Mesenchymal stem cell (in vitro differentiated cells and primary cell): Measurements from ENCODE around the gene GABRG3.

Experiments
- DNase-seq: peaks from one replicate; pipeline ENCODE4 v3.0.0-alpha.2; 2013
- H2AFZ ChIP-seq: one replicate; pipeline ENCODE4 v1.6.1; 2013; ENCODE audit warnings: low read depth, mild to moderate bottlenecking, control low read depth, inconsistent platforms, low read length, moderate library complexity
- H2AK5ac ChIP-seq: 2 replicates; pipeline ENCODE4 v1.6.1; 2013; ENCODE audit warnings: low read length, moderate library complexity, mild to moderate bottlenecking, inconsistent platforms; ENCODE audit not compliant: severe bottlenecking
- H2BK120ac ChIP-seq: one replicate; pipeline ENCODE4 v1.6.1; 2013; ENCODE audit warnings: low read depth, mild to moderate bottlenecking, inconsistent platforms, low read length, moderate library complexity
- H2BK12ac ChIP-seq, 2 experiments: one replicate each; pipeline ENCODE4 v1.6.1; 2013; ENCODE audit warnings: inconsistent platforms in 2 of 2, low read length in 2 of 2, mild to moderate bottlenecking in 2 of 2, moderate library complexity in 2 of 2, control low read depth in 1 of 2
- H2BK15ac ChIP-seq: one replicate; pipeline ENCODE4 v1.6.1; 2013; ENCODE audit warnings: mild to moderate bottlenecking, low read depth, inconsistent platforms; ENCODE audit not compliant: poor library complexity, severe bottlenecking
- H2BK5ac ChIP-seq: 2 replicates; pipeline ENCODE4 v1.6.1; 2013; ENCODE audit warnings: low read depth, mild to moderate bottlenecking, low read length, control low read depth, inconsistent platforms; ENCODE audit not compliant: poor library complexity, severe bottlenecking
- H3K14ac ChIP-seq, 2 experiments: one replicate each; pipeline ENCODE4 v1.6.1; 2013; ENCODE audit warnings: inconsistent platforms in 2 of 2, low read length in 2 of 2, control low read depth in 1 of 2, mild to moderate bottlenecking in 1 of 2, moderate library complexity in 1 of 2
- H3K18ac ChIP-seq, 2 experiments: one replicate each; pipeline ENCODE4 v1.6.1; 2013; ENCODE audit warnings: inconsistent platforms in 2 of 2, low read length in 2 of 2, control low read depth in 1 of 2, low read depth in 1 of 2, mild to moderate bottlenecking in 1 of 2
- H3K23ac ChIP-seq, 2 experiments: one replicate each; pipeline ENCODE4 v1.6.1; 2013; ENCODE audit warnings: inconsistent platforms in 2 of 2, low read length in 2 of 2, mild to moderate bottlenecking in 2 of 2, moderate library complexity in 2 of 2, control low read depth in 1 of 2
- H3K27ac ChIP-seq: 2 replicates; pipeline ENCODE4 v1.5.1; 2013; ENCODE audit warnings: mild to moderate bottlenecking, moderate library complexity, low read length, control low read depth, inconsistent platforms; ENCODE audit not compliant: poor library complexity, severe bottlenecking
- H3K27me3 ChIP-seq, 2 experiments: 2 replicates each; pipeline versions ENCODE4 v1.6.1 to v1.7.0; 2013; ENCODE audit warnings: low read length in 2 of 2, mild to moderate bottlenecking in 2 of 2, moderate library complexity in 2 of 2, control low read depth in 1 of 2, inconsistent platforms in 1 of 2; ENCODE audit not compliant: control insufficient read depth in 1 of 2, insufficient read depth in 1 of 2
- H3K36me3 ChIP-seq, 2 experiments: 2 replicates each; pipeline versions ENCODE4 v1.6.1 to v1.7.0; 2013; ENCODE audit warnings: low read length in 2 of 2, control low read depth in 1 of 2, inconsistent platforms in 1 of 2, low read depth in 1 of 2, mild to moderate bottlenecking in 1 of 2; ENCODE audit not compliant: insufficient read depth in 2 of 2, control insufficient read depth in 1 of 2
- H3K4ac ChIP-seq, 2 experiments: one replicate each; pipeline ENCODE4 v1.6.1; 2013; ENCODE audit warnings: inconsistent platforms in 2 of 2, low read length in 2 of 2, mild to moderate bottlenecking in 2 of 2, moderate library complexity in 2 of 2, control low read depth in 1 of 2, low read depth in 1 of 2
- H3K4me1 ChIP-seq: 2 replicates; pipeline ENCODE4 v1.6.1; 2013; ENCODE audit warnings: low read depth, low read length, control low read depth; ENCODE audit not compliant: control insufficient read depth, insufficient read depth
- H3K4me2 ChIP-seq: 2 replicates; pipeline ENCODE4 v1.6.1; 2013; ENCODE audit warnings: low read length, mild to moderate bottlenecking, inconsistent platforms; ENCODE audit not compliant: poor library complexity, severe bottlenecking
- H3K4me3 ChIP-seq, 2 experiments: 2 replicates each; pipeline versions ENCODE4 v1.5.1 to v1.7.0; 2013; ENCODE audit warnings: low read length in 2 of 2, mild to moderate bottlenecking in 2 of 2, control low read depth in 1 of 2, low read depth in 1 of 2; ENCODE audit not compliant: insufficient read depth in 1 of 2
- H3K79me1 ChIP-seq: replicated peaks from 2 replicates; pipeline ENCODE4 v1.6.1; 2013; ENCODE audit warnings: mild to moderate bottlenecking, control low read depth, low read length, inconsistent platforms; ENCODE audit not compliant: poor library complexity, severe bottlenecking
- H3K9ac ChIP-seq: 2 replicates; pipeline ENCODE4 v1.7.0; 2013; ENCODE audit warnings: mild to moderate bottlenecking, low read length, moderate library complexity
- H3K9me3 ChIP-seq: 2 replicates; pipeline ENCODE4 v1.7.0; 2013; ENCODE audit warnings: mild to moderate bottlenecking, low read length; ENCODE audit not compliant: control insufficient read depth
- H4K8ac ChIP-seq: one replicate; pipeline ENCODE4 v1.6.1; 2013; ENCODE audit warnings: inconsistent platforms, mild to moderate bottlenecking, low read length, moderate library complexity
- H4K91ac ChIP-seq: one replicate; pipeline ENCODE4 v1.6.1; 2013; ENCODE audit warnings: mild to moderate bottlenecking, low read length, inconsistent platforms
- WGBS: methylation state at CpG from one replicate; pipeline ENCODE4 v1.1.7; 2013; ENCODE audit warnings: mixed read lengths; 5-methylcytosine and 5-hydroxymethylcytosine counted together

Gene GABRG3

GRCh38 chr15:27438403-27439375 lies 467.7 kb downstream of the GABRG3 start:
- H2BK120ac ChIP-seq = no peak overlapping the region
- H3K4me2 ChIP-seq = no peak overlapping the region
- H3K4me1 ChIP-seq = no peaks in the 10 kb centered on the region
- WGBS = 70% methylated on average over 13 of the region's 15 CpGs
- H3K27ac ChIP-seq = no peak overlapping the region
- no peak for DNase-seq
- no peak overlapping the region for H2AK5ac ChIP-seq
- no peaks in the 10 kb centered on the region for H3K79me1 ChIP-seq
- no peak overlapping the region for H3K9ac ChIP-seq
- H4K91ac ChIP-seq = no peak overlapping the region
- H2BK5ac ChIP-seq = no peak overlapping the region
- no peaks in the 10 kb centered on the region for H3K27me3 ChIP-seq
- H2BK15ac ChIP-seq = no peak overlapping the region
- no peak overlapping the region for H3K14ac ChIP-seq
- H3K4me3 ChIP-seq = no peak overlapping the region
- H3K9me3 ChIP-seq = no peaks in the 10 kb centered on the region
- H2BK12ac ChIP-seq = no peak overlapping the region
- no peak overlapping the region for H4K8ac ChIP-seq
- no peaks in the 10 kb centered on the region for H3K36me3 ChIP-seq
- no peak overlapping the region for H3K4ac ChIP-seq
- H3K23ac ChIP-seq = no peak overlapping the region
- no peak overlapping the region for H3K18ac ChIP-seq
- no peak overlapping the region for H2AFZ ChIP-seq

- H4K91ac ChIP-seq = no peak overlapping the region
- H2BK15ac ChIP-seq = no peak overlapping the region
- H3K4me2 ChIP-seq = no peak overlapping the region
- H2BK12ac ChIP-seq = no peak overlapping the region
- no peaks in the 10 kb centered on the region for H3K4me1 ChIP-seq
- no peak overlapping the region for H2AK5ac ChIP-seq
- H3K27me3 ChIP-seq = no peaks in the 10 kb centered on the region
- 39% methylated on average over 2 of the region's 2 CpGs for WGBS
- H2BK5ac ChIP-seq = no peak overlapping the region
- no peaks in the 10 kb centered on the region for H3K79me1 ChIP-seq
- DNase-seq = no peak
- no peak overlapping the region for H3K9ac ChIP-seq
- H4K8ac ChIP-seq = no peak overlapping the region
- H3K27ac ChIP-seq = no peak overlapping the region
- no peak overlapping the region for H3K18ac ChIP-seq
- no peaks in the 10 kb centered on the region for H3K36me3 ChIP-seq
- no peak overlapping the region for H3K14ac ChIP-seq
- no peak overlapping the region for H3K4me3 ChIP-seq
- H2BK120ac ChIP-seq = no peak overlapping the region
- no peak overlapping the region for H3K23ac ChIP-seq
- no peak overlapping the region for H2AFZ ChIP-seq
- no peaks in the 10 kb centered on the region for H3K9me3 ChIP-seq
- no peak overlapping the region for H3K4ac ChIP-seq
These were observed 470.1 kb downstream of the GABRG3 start for GRCh38 chr15:27441120-27441519.

- Histone ChIP-seq H3K14ac (no peak overlapping the region), H2BK15ac (no peak overlapping the region), H2AK5ac (no peak overlapping the region), H2AFZ (no peak overlapping the region), H3K18ac (no peak overlapping the region), H2BK5ac (no peak overlapping the region), H2BK12ac (no peak overlapping the region), H4K8ac (no peak overlapping the region), H2BK120ac (no peak overlapping the region), H3K4me2 (no peak overlapping the region), H3K4me3 (no peak overlapping the region), H3K9ac (no peak overlapping the region), H3K23ac (no peak overlapping the region), H3K27ac (no peak overlapping the region), H3K4me1 (no peaks in the 10 kb centered on the region), H3K27me3 (no peaks in the 10 kb centered on the region), H3K9me3 (no peaks in the 10 kb centered on the region), H4K91ac (no peak overlapping the region), H3K79me1 (no peaks in the 10 kb centered on the region), H3K4ac (no peak overlapping the region), H3K36me3 (no peaks in the 10 kb centered on the region)
- no peak for DNase-seq
- 84% methylated on average over 5 of the region's 5 CpGs for WGBS
These were observed 477.3 kb downstream of the GABRG3 start for GRCh38 chr15:27448234-27448633.

GRCh38 chr15:27448986-27449385 lies 478.0 kb downstream of the GABRG3 start:
- Histone ChIP-seq H4K91ac (no peak overlapping the region), H3K4me1 (no peaks in the 10 kb centered on the region), H3K79me1 (no peaks in the 10 kb centered on the region), H3K9me3 (no peaks in the 10 kb centered on the region), H3K18ac (no peak overlapping the region), H3K9ac (no peak overlapping the region), H2AFZ (no peak overlapping the region), H3K4me2 (no peak overlapping the region), H3K23ac (no peak overlapping the region), H3K27me3 (no peaks in the 10 kb centered on the region), H2BK120ac (no peak overlapping the region), H2BK15ac (no peak overlapping the region), H4K8ac (no peak overlapping the region), H3K14ac (no peak overlapping the region), H3K27ac (no peak overlapping the region), H2BK5ac (no peak overlapping the region), H2BK12ac (no peak overlapping the region), H3K36me3 (no peaks in the 10 kb centered on the region), H2AK5ac (no peak overlapping the region), H3K4ac (no peak overlapping the region), H3K4me3 (no peak overlapping the region)
- DNase-seq = no peak
- 39% methylated on average over 2 of the region's 4 CpGs for WGBS
